Right renal pelvis (tissue), 4 donors: ENCODE results near the gene MYL6B. TPM values are rescaled to one million over a fixed set of nuclear protein-coding genes. Genes with fewer than 3 reads are reported as not detected.

Experiments used
- DNase-seq, 4 donors: peaks; one replicate each; pipeline ENCODE4 v3.0.0-alpha.2; 2013; ENCODE audit warnings: low read depth in 4 of 4, low spot score in 3 of 4, missing footprints in 1 of 4
- polyA plus RNA-seq, 4 donors: library from polyadenylated mRNA; unstranded; fragments of 120-200 nt; gene quantifications; one replicate each; pipeline ENCODE4 v1.2.1, GENCODE V29; 2013; ENCODE audit not compliant: insufficient read length in 4 of 4

MYL6B gene
- polyA plus RNA-seq, 4 donors, result 157 to 173 (median 167) TPM

DNA sequence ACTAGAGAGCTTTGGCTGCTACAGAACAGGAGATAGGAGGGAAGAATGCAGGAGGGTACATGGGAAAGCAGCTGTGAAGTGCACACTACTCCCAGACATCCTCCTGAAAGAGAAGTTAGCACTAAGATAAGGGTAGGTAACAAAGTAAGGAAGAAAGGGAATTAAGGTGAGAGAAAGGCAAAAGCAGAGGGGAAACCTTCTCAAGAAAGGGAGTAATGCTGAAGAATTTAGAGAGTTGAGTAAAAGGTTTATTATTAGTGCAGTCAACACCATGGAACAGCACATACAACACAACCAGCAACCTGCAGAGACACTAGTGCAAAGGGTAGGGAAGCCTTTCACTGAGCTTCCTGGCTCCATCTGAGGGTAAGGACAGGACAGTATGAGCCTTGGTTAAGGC is 51.9 kb downstream of the MYL6B start:
- no peak for DNase-seq

DNA sequence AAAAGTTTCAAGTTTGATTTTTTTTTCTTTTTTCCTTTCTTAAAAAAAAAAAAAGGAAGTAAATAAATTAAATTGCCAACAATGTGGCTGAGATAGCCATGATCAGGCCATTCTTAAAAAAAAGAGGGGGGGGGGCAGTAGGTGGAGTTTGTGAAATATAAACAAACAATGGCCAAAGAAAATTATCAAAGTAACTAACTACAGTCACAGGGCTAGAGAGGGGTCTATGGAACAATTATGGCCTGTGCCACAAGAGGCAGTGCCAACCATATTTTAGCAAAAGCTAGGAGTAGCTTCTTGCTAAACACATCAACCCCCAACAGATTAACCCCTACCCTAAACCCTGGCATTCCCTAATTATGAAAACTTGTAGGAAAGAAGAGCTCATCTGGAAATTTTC is 53.1 kb downstream of the MYL6B start:
- DNase-seq, result no peak

DNA sequence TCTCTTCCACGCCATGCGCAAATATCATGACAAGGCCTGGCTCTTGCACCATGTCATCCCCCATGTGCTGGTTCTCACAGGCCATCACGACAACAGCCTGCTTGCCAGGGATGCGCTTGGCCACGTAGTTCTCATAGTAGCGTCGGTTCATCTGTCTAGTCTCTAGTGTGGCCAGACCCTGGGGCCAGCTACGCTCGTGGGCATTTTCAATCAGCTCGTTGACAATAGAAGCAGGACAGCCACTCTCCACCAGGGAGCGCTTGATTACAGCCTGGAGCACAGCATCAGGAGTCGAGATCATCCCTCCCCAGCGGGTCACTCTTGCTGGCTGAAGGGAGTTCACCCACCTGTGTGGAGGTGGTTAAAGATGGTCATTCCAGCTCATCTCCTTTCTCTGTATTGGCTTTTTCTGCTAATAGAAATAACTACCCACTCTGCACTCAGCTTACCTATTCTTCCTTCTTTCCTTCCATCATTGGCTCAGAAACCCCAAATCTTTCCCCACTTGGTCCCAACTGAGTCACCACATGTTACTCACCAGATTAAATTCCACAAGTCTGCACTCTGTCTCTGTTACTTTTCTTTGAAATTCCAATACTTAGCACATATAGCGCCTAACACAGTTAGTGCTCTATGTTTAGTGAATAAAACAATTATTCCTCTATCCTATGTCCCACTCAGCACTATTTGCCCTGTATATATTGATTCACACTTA is 54.2 kb downstream of the MYL6B start:
- no peak for DNase-seq

Other genes starting within 250 kb of the MYL6B start
- 10 to 100 TPM; 33.6 to 41.2 (median 39.1) TPM for gene PYM1, start 224.7 kb upstream of the MYL6B start, polyA plus RNA-seq
- gene DGKA, start 221.4 kb upstream of the MYL6B start, polyA plus RNA-seq, result 10 to 100 TPM; 13.9 to 23.4 (median 20.0) TPM
- 1 to 10 TPM; 2.1 to 3.5 (median 3.1) TPM for gene PMEL, start 186.5 kb upstream of the MYL6B start, polyA plus RNA-seq
- gene CDK2, start 185.8 kb upstream of the MYL6B start, polyA plus RNA-seq, result 10 to 100 TPM; 59.9 to 66.0 (median 63.7) TPM
- gene RAB5B, start 178.5 kb upstream of the MYL6B start, polyA plus RNA-seq, result 100 to 1,000 TPM; 157 to 181 (median 171) TPM
- 10 to 100 TPM; 44.3 to 52.8 (median 46.7) TPM for gene SUOX, start 155.3 kb upstream of the MYL6B start, polyA plus RNA-seq
- 10 to 100 TPM; 15.4 to 18.5 (median 17.0) TPM for gene IKZF4, start 131.5 kb upstream of the MYL6B start, polyA plus RNA-seq
- 100 to 1,000 TPM; 124 to 544 (median 254) TPM for gene RPS26, start 110.7 kb upstream of the MYL6B start, polyA plus RNA-seq
- 10 to 100 TPM; 73.9 to 92.9 (median 83.1) TPM for gene ERBB3, start 72.4 kb upstream of the MYL6B start, polyA plus RNA-seq
- gene PA2G4, start 48.0 kb upstream of the MYL6B start, polyA plus RNA-seq, result 100 to 1,000 TPM; 146 to 157 (median 151) TPM
- gene RPL41, start 36.0 kb upstream of the MYL6B start, polyA plus RNA-seq, result 1,000 to 10,000 TPM; 4,780 to 5,144 (median 4,856) TPM
- 1 to 10 TPM; 6.5 to 7.4 (median 7.2) TPM for gene ZC3H10, start 34.3 kb upstream of the MYL6B start, polyA plus RNA-seq
- gene ESYT1, start 24.3 kb upstream of the MYL6B start, polyA plus RNA-seq, result 10 to 100 TPM; 71.0 to 84.0 (median 79.2) TPM
- gene MYL6, start 5.8 kb downstream of the MYL6B start, polyA plus RNA-seq, result 1,000 to 10,000 TPM; 1,704 to 1,897 (median 1,779) TPM
- gene SMARCC2, start 36.9 kb downstream of the MYL6B start, polyA plus RNA-seq, result 100 to 1,000 TPM; 110 to 133 (median 130) TPM
- 10 to 100 TPM; 43.5 to 45.8 (median 44.0) TPM for gene RNF41, start 69.3 kb downstream of the MYL6B start, polyA plus RNA-seq
- gene NABP2, start 71.8 kb downstream of the MYL6B start, polyA plus RNA-seq, result 10 to 100 TPM; 28.4 to 35.3 (median 31.8) TPM
- gene SLC39A5, start 77.5 kb downstream of the MYL6B start, polyA plus RNA-seq, result 10 to 100 TPM; 46.7 to 76.7 (median 52.3) TPM
- gene ANKRD52, start 105.8 kb downstream of the MYL6B start, polyA plus RNA-seq, result 10 to 100 TPM; 28.2 to 32.0 (median 30.3) TPM
- gene COQ10A, start 114.4 kb downstream of the MYL6B start, polyA plus RNA-seq, result 10 to 100 TPM; 15.2 to 17.7 (median 16.9) TPM
- 100 to 1,000 TPM; 185 to 206 (median 202) TPM for gene CS, start 147.7 kb downstream of the MYL6B start, polyA plus RNA-seq
- 100 to 1,000 TPM; 145 to 167 (median 153) TPM for gene CNPY2, start 163.4 kb downstream of the MYL6B start, polyA plus RNA-seq
- 100 to 1,000 TPM in 1 of 4 donors, 10 to 100 TPM in 3; 79.4 to 101 (median 82.0) TPM for gene PAN2, start 181.4 kb downstream of the MYL6B start, polyA plus RNA-seq
- gene IL23A, start 186.3 kb downstream of the MYL6B start, polyA plus RNA-seq, result under 1 TPM; 0.49 to 1.00 (median 0.89) TPM
- 100 to 1,000 TPM in 1 of 4 donors, 10 to 100 TPM in 3; 79.2 to 107 (median 85.1) TPM for gene STAT2, start 207.5 kb downstream of the MYL6B start, polyA plus RNA-seq
- gene APOF, start 210.3 kb downstream of the MYL6B start, polyA plus RNA-seq, result under 1 TPM in 3 of 4 donors, not detected in 1; 0.06 to 0.18 (median 0.11) TPM